ENCODE results near the gene DPP8. TPM values are rescaled to one million over a fixed set of nuclear protein-coding genes. Genes with fewer than 3 reads are reported as not detected.

DPP8 gene
- polyA plus RNA-seq, 1 donor from 2014 or later = 18.6 TPM

GRCh38 chr15:65423976-65424679 is 93.4 kb downstream of the DPP8 start:
- no peaks in the 10 kb centered on the region for H4K20me1 ChIP-seq (ENCODE audit: insufficient read depth)
- H3K79me2 ChIP-seq (replicated peaks; ENCODE audit: insufficient read depth, low read length) = peaks cover 5% of the 10 kb centered on the region
- H3K4me3 ChIP-seq (ENCODE audit: low read length) = no peak overlapping the region
- no peak overlapping the region for H2AFZ ChIP-seq (ENCODE audit: low read depth, low read length)
- H3K9me2 ChIP-seq (ENCODE audit: insufficient read depth, low read length) = no peaks in the 10 kb centered on the region
- no peak overlapping the region for H3K27ac ChIP-seq (ENCODE audit: low read length)
- H3K36me3 ChIP-seq (ENCODE audit: insufficient read depth, low read length) = no peaks in the 10 kb centered on the region
- TF ChIP-seq RAD21 (conservative IDR thresholded peaks at IDR 0.05) (no peak), EP300 (conservative IDR thresholded peaks at IDR 0.05; ENCODE audit: poor library complexity, severe bottlenecking) (no peak), POLR2AphosphoS5 (IDR thresholded peaks at IDR 0.05) (no peak), SMC3 (conservative IDR thresholded peaks at IDR 0.05; ENCODE audit: poor library complexity) (no peak), EZH2 (IDR thresholded peaks at IDR 0.05; ENCODE audit: borderline replicate concordance, insufficient read depth, low read length, poor library complexity, severe bottlenecking) (no peak), TAF1 (IDR thresholded peaks at IDR 0.05; ENCODE audit: low read depth) (no peak), REST (IDR thresholded peaks at IDR 0.05; ENCODE audit: borderline replicate concordance) (no peak), CTCF (IDR thresholded peaks at IDR 0.05; ENCODE audit: poor library complexity, severe bottlenecking) (no peak), MXI1 (conservative IDR thresholded peaks at IDR 0.05; ENCODE audit: poor library complexity, severe bottlenecking) (no peak)
- H3K27me3 ChIP-seq (ENCODE audit: insufficient read depth, low read depth, low read length) = peaks cover 3% of the 10 kb centered on the region
- no peaks in the 10 kb centered on the region for H3F3A ChIP-seq (ENCODE audit: insufficient read depth, low read length, poor library complexity, severe bottlenecking)
- H3K4me2 ChIP-seq (ENCODE audit: low read length) = no peak overlapping the region
- no peak overlapping the region for H3K9ac ChIP-seq (ENCODE audit: low read length)
- no peaks in the 10 kb centered on the region for H3K9me3 ChIP-seq (ENCODE audit: low read length)

DNA sequence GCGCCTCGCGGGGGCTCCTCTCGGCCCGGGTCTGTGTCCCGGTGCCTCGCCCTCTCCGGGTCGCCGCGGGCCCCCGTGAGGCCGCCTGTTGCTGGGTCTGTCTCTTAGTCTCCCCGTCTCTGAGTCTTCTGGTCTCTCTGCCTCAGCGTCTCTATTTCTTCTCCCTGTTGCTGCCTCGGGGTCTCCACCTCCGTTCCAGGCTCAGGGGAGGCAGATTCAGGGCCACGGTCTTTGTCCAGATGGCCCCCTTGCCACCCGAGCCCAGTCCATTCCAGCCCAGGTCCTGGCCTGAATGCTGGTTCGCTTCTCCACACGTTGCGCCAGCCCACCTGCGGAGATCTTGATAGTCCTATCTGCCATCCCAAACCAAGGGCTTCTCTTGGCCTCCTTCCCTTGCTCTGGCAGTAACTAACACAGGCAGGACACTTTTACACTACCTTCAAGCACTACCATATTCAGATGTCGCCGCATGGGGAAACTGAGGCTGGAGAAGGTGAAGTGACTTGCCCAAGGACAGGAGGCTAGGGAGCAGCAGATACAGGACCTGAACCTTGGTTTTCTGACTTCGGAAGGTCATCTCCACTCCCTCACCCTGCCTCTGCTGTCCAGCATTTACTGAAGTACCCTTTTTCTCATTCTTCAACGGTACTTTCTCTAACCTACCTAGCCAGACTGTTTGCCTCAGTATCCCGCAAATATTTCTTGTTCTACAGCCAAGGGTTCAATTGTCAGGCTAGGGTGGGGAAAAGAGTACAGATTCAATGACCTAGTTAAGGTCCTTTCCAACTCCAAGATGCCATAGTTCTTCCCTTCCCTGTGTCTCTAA is 94.1 kb downstream of the DPP8 start:
- H3K79me2 ChIP-seq (replicated peaks; ENCODE audit: insufficient read depth, low read length) = peaks cover 10% of the 10 kb centered on the region
- no peaks in the 10 kb centered on the region for H3F3A ChIP-seq (ENCODE audit: insufficient read depth, low read length, poor library complexity, severe bottlenecking)
- H3K9me2 ChIP-seq (ENCODE audit: insufficient read depth, low read length) = no peaks in the 10 kb centered on the region
- no peak overlapping the region for H3K27ac ChIP-seq (ENCODE audit: low read length)
- H4K20me1 ChIP-seq (ENCODE audit: insufficient read depth) = no peaks in the 10 kb centered on the region
- H2AFZ ChIP-seq (ENCODE audit: low read depth, low read length) = no peak overlapping the region
- no peak overlapping the region for H3K4me2 ChIP-seq (ENCODE audit: low read length)
- H3K36me3 ChIP-seq (ENCODE audit: insufficient read depth, low read length) = no peaks in the 10 kb centered on the region
- peak overlapping the region; percentile 57 for H3K4me3 ChIP-seq (ENCODE audit: low read length)
- no peaks in the 10 kb centered on the region for H3K9me3 ChIP-seq (ENCODE audit: low read length)
- H3K27me3 ChIP-seq (ENCODE audit: insufficient read depth, low read depth, low read length) = peaks cover 3% of the 10 kb centered on the region
- peak overlapping the region; percentile 44 for H3K9ac ChIP-seq (ENCODE audit: low read length)
- no peak for TF ChIP-seq CTCF (IDR thresholded peaks at IDR 0.05; ENCODE audit: poor library complexity, severe bottlenecking)
- TF ChIP-seq POLR2AphosphoS5 (IDR thresholded peaks at IDR 0.05) = no peak
- TF ChIP-seq SMC3 (conservative IDR thresholded peaks at IDR 0.05; ENCODE audit: poor library complexity) = no peak
- no peak for TF ChIP-seq TAF1 (IDR thresholded peaks at IDR 0.05; ENCODE audit: low read depth)
- TF ChIP-seq EZH2 (IDR thresholded peaks at IDR 0.05; ENCODE audit: borderline replicate concordance, insufficient read depth, low read length, poor library complexity, severe bottlenecking) = no peak
- no peak for TF ChIP-seq MXI1 (conservative IDR thresholded peaks at IDR 0.05; ENCODE audit: poor library complexity, severe bottlenecking)
- TF ChIP-seq RAD21 (conservative IDR thresholded peaks at IDR 0.05) = no peak
- TF ChIP-seq EP300 (conservative IDR thresholded peaks at IDR 0.05; ENCODE audit: poor library complexity, severe bottlenecking) = no peak
- no peak for TF ChIP-seq REST (IDR thresholded peaks at IDR 0.05; ENCODE audit: borderline replicate concordance)
